Keratinocyte (primary cell): ENCODE results near the gene C2CD2L.

ENCODE experiments used
- EZH2 ChIP-seq: IDR thresholded peaks from one replicate; pipeline ENCODE4 v1.6.1; 2012; ENCODE audit warnings: inconsistent platforms, mild to moderate bottlenecking, low read length, moderate library complexity
- TF ChIP-seq, protein P1 (sequence below), 3 experiments: IDR thresholded peaks in 1 of 3; conservative IDR thresholded peaks in 1 of 3; optimal IDR thresholded peaks in 1 of 3; 2 replicates in 2 of 3; 3 replicates in 1 of 3; pipeline versions ENCODE3 to v1.5.1; 2011; ENCODE audit warnings: low read length in 3 of 3, mild to moderate bottlenecking in 3 of 3, moderate library complexity in 2 of 3, control low read depth in 1 of 3, inconsistent platforms in 1 of 3; ENCODE audit not compliant: insufficient read depth in 2 of 3; ENCODE audit errors: extremely low read depth in 1 of 3

DNA sequence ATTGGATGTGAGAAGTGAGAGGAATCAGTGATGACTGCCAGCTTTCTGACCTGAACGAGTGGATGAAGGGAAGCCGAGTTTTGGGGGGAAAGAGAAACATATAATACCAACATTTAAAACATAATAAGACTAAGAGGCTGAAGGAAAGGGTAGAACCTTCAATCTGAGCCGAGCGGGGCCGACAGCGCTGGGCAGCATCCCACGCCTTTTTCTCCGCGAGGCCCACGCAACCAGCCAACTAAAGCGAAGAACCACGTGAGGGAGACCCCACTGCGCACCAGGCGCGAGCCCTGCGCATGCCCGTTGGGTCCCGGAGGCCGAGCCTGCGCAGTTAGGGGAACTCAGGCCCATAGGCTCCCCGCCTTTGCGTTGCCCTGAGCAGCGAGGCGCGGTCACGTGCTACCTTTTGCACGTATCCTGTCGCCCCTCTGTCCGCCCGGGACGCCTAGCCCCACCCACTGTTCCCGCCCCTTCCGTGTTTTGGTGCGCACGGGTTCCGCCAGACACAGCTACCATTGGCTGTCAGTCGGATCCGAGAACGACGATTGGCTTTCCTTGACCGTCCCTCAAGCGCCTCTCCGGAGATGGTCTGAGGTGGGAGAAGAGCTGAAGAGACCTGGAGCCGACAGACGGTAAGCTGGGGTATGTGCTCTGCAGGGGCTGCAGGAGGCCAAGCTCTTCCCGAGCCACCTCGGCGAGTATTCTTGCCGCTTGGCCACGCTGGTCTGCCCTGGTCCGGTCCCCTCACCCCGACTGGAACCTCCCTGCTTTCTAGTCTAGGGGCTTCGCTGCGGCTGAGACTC, 14.1 kb downstream of the C2CD2L start, which contains the start of gene HINFP:
- TF ChIP-seq, protein P1, sequence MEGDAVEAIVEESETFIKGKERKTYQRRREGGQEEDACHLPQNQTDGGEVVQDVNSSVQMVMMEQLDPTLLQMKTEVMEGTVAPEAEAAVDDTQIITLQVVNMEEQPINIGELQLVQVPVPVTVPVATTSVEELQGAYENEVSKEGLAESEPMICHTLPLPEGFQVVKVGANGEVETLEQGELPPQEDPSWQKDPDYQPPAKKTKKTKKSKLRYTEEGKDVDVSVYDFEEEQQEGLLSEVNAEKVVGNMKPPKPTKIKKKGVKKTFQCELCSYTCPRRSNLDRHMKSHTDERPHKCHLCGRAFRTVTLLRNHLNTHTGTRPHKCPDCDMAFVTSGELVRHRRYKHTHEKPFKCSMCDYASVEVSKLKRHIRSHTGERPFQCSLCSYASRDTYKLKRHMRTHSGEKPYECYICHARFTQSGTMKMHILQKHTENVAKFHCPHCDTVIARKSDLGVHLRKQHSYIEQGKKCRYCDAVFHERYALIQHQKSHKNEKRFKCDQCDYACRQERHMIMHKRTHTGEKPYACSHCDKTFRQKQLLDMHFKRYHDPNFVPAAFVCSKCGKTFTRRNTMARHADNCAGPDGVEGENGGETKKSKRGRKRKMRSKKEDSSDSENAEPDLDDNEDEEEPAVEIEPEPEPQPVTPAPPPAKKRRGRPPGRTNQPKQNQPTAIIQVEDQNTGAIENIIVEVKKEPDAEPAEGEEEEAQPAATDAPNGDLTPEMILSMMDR (optimal IDR thresholded peaks at IDR 0.05 in 1 of 3, IDR thresholded peaks at IDR 0.05 in 1 of 3, conservative IDR thresholded peaks at IDR 0.05 in 1 of 3; ENCODE audit: extremely low read depth in 1 of 3, insufficient read depth in 2 of 3, low read length in 3 of 3): no peak
- TF ChIP-seq EZH2: no peak
